ENCODE results near the gene QSOX2.

QSOX2 gene

DNA sequence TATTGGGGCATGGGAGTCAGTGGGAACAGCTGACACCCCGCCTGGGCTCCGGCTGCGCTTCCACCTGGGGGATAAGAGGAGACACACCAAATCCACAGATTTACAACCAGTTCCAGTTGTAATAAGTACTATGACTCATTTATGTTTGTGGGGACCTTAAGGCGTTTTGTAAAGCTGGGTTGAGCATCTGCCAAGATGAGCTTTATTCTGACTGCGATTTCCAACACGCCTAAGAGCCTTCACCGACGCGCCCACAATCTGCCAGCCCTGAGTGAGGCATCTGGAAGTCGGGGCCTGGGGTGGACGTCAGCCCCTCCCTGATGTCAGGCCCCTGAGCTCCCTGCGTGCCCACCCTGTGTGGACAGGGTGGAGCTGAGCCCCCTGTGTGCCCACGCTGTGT, 26.3 kb downstream of the QSOX2 start:
- DNase-seq = no peak

- no peak for DNase-seq
Measured at GRCh38 chr9:136218673-136219072, 26.9 kb downstream of the QSOX2 start.

DNA sequence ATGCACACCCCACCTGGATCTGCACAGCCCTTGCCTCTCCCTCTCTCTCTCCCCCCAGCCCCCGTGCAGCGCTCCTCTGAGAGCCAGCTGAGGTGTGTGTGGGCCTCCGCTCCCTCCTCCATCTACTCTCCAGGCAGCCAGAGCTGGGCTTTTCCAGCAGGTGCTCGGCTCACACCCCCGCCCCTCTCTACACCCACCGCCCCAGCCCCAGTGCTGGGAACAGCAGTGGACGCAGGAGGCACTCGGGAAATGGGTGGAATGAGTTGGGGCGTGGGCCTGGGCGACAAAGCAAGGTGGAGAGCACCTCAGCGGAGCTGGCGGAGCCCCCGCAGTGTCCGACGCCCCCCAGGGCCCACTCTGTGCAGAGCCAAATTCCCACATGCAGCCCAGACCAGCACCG, 27.3 kb downstream of the QSOX2 start:
- DNase-seq = no peak

- DNase-seq = no peak
Measured at GRCh38 chr9:136216541-136217244, 28.9 kb downstream of the QSOX2 start.

GRCh38 chr9:136213733-136214132, 31.9 kb downstream of the QSOX2 start:
- DNase-seq = no peak

DNA sequence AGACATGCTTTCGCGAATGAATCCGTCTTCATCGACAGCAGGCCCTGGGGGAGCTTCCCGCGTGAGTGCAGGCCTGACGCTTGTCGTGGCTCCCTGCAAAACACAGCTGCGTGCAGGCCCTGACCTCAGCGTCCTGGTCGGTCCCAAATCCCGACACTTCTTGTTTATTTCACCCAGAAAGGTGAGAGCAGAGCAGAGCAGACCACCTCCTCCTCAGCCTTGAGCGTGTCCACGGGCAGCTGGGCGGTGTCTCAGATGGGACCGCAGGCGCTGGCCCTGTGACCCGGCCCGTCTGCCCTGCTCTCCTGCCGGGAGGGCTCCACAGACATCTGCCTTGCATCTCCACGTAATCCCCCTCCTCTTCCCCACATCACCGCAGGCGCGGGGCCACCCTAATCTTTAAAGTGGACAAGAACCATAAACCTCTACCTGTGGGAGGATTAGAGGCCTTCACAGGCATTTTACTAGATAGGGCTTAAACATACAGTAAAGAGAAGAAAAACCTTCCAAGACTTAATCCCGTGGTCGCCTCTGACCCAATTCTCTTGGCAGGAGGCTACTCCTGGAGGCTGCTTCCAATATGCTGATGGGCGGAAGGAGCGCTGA, 33.2 kb downstream of the QSOX2 start:
- no peak for DNase-seq

- DNase-seq = no peak
Measured at GRCh38 chr9:136211441-136212344, 33.9 kb downstream of the QSOX2 start.

GRCh38 chr9:136211006-136211405, 34.6 kb downstream of the QSOX2 start:
- DNase-seq = no peak

GRCh38 chr9:136210276-136210675, 35.3 kb downstream of the QSOX2 start:
- DNase-seq = no peak

DNA sequence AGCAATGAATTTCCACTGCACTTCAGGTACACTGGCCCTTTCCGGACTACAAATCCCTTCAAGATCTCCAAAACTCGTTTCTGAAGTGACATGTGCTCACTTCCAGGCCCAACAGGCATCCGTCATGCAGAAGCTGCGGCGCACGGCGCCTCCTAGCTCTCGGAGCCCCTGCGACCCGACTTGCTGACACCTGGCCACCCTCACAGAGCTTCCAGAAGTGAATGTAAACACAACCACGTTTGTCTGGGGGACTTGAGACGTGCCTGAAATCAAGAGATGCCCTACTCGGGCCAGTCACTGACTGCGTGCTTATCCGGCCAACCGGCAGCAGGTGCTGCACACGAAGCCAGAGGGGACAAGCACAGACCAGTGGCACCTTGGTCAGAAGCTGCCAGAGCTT, 35.8 kb downstream of the QSOX2 start:
- DNase-seq = no peak

DNA sequence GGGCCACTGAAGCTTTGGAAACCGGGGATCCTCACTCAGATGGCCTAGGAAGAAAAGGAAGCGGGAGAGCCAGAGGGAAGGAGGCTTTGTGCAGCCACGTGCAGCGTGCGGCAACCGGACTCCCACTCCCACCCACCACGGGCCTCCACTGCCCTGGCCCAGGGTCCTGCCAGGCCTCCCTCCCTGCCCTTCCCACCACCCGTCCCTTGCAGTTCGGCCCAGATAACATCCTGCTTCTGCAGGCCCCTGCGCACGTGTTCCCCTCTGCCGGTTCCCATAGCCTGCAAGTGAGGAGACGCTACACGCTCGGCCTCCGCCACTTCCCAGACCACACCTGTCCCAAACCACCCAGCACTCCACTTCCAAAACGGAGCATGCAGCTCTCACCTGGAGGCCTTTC, 36.4 kb downstream of the QSOX2 start:
- DNase-seq = no peak

GRCh38 chr9:136208675-136209074, 36.9 kb downstream of the QSOX2 start:
- no peak for DNase-seq

DNA sequence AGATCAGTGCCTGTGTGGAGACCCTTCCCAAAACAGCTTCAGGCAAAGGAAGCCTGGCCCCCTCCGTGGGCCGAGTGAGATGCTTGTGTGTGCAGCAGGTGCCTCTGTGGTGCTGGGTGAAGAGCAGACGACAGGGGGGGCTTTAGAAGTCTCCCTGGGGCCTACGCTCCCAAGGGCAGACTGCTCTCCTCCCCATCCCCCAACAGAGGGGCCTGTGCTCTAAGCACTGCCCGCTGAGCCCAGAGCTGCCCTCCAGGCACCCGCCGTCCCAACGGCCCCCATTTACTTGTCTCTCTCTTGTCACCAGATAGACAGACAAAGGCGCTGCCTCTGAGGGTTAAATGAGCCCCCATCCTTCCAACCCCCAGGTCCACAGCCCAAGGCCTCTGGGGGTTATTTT, 38.0 kb downstream of the QSOX2 start:
- no peak for DNase-seq

DNA sequence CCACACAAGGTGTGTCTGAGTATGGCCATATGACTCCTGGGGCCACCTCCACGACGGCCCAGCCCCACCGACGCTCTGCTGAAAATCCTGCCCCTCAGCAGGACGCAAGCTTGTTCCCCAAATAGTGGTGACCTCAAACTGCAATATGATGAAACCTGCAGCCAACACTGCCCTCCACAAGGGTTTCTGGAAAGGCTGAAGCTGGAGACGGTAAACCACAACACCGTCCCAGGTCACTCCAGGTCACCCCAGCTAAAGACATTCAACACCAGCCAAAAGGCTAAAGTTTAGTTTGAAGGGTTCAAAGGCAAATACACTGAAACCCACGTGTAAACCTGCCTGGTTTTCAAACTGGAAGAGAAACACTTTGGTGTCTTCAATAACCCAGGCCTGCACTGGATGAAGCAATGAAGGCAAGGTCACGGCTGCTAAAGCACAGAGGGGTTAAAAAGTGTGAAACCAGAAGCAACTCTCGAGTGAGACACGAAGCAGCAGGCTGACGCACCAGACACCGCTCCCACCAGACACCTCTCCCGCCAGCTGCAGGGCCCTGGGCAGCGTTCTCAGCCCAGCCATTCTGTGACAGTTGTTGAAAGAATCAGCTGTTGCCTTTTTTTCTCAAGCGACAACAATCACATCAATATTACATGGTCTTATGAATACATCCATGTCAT, 38.9 kb downstream of the QSOX2 start:
- no peak for DNase-seq

- no peak for DNase-seq
Measured at GRCh38 chr9:136205707-136205992, 40.0 kb downstream of the QSOX2 start.

DNA sequence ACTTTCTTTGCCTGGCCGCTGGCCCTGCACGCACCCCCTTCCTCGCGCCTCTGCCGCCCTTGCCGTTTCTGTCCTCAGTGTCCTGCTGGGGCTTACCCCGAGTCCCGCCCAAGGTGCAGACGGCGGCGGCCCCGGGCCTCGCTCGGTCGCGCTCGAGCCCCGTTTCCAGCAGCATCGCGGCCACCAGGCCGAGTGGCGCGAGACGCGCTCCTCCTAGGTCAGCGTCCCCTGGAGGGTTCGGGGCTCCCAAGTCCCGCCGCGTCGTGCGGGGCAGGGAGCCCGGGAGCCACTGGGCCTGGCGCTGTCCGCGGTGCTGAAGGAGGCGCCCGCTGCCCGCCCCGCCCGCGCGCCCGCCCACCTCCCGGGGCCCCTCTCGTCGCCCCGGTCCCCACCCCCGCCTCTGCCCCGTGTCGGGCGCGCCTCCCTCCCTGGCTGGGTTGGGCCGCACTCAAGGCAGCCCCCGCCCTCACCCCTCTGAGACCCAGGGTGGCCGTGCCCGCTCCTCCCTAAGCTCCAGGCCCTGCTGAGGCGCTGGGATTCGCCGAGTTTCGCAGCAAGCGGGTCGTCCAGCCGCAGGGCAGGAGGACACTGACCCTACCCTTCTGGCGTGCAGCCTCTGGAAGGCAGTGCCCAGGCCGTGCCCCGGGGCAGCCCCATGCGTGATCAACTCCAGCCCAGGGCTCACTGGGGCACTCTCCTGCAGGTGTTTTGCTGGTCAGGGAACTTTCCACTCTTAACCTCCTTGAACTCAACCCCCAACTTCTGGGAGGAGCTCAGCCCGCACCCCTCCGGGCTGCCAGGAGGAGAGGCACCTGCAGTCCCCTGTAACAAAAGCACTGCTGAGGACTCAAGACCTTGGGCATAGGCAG, 40.5 kb downstream of the QSOX2 start, which contains the start of gene LHX3:
LHX3 (minus strand) TSS at position 291 of the 869 bp plus-strand sequence; CDS start at position 175, 116 bp downstream.
- DNase-seq = no peak

DNA sequence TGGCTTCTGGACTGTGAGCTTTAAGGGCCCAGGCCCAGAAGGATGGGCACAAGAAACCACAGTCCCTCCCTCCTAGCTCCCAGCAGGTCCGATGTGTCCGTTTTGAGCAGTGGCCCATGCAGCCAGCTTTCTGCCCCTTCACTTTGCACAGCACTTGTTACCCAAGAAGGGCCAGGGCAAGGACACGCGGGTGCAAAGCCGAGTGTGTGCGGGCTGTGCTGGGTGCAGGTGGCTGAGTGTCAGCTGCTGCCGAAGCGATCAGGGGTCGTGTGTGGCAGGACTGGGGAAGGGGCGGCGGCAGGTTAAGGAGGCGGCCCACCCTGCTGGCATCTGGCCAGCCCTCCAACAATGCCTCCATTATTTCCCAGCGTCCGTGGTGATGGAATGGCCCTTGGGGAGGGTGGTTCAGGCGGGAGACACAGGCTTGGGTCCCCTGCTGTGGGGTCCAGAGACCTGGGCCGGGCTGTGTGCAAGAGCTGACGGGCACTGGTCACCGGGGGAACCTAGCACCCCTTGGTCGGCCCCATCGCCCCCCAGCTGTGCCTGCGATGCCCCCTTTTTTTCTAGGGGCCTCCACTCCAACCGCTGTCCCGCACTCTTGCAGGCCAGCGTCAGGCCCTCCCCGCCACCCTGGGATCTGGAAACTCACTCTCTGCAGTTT, 41.3 kb downstream of the QSOX2 start:
- no peak for DNase-seq

DNA sequence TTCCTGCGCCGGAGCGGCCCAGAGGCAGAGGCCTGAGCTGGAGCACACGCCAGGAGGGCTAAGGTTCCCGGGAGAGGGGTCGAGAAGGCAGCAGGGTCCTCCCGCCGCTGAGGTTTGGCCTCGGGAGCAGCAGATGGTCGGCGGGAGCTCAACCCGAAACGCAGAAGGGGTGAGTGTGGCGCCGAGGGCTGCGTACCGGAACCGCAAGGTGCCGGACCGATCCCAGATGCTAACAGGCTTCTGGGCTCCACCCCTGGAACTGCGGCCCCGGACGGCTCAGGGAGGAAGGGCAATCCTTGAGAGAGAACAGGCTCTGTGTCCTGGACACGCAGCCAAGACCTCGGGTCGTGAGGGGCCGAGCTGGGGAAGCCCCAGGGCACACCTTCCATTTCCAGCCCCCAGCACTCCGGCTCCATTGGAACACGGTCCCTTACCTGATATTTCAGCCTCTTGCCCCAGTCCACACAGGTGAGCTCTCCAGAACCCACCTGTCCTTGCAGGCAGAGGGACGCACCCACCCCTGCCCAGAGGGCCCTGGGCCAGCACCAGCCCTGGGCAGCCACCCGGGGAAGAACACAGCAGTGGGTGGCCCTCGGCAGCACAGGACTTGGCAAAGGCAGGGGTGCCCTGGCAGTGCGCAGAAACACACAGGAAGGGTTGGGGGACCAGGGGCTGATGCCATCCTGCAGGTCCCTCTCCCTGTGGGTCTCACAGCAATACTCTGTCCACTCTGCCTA, 42.0 kb downstream of the QSOX2 start:
- DNase-seq = no peak

GRCh38 chr9:136202454-136203407, 42.9 kb downstream of the QSOX2 start:
- DNase-seq = no peak
